ENCODE results near the gene OR8A1. TPM values are rescaled to one million over a fixed set of nuclear protein-coding genes. Genes with fewer than 3 reads are reported as not detected.

OR8A1 gene
- total and polyA plus RNA-seq, 2 of the 4 experiments (the other 2 are of a cell fraction) = not detected

DNA sequence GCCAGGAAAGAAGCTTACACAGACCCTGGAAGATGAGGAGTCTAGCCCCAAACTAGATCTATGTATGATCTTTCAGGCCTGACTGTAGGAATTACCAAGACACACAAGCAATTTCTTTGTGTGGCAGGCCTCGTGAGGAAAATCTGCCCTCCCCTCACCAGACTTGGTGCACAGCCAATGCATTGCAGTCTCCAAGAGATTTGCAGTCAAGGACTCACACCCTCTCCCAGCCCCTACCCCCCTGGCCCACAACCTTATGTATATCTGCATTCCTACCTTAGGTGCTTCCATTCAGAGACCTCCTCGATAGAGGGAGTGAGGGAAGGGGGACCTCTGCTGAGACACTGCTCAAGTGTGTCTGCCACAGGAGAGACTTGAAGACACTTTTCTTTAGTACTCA is 36.2 kb upstream of the OR8A1 start:
- no peak for DNase-seq
- no peak overlapping the region for H3K18ac ChIP-seq (ENCODE audit: low read depth, low read length)
- no peaks in the 10 kb centered on the region for H3K9me1 ChIP-seq (ENCODE audit: insufficient read depth, low read length)
- H3K4me3 ChIP-seq (ENCODE audit: insufficient read depth, low read depth, low read length) = no peak overlapping the region
- no peak overlapping the region for H4K8ac ChIP-seq (ENCODE audit: low read depth in 2 of 2, low read length in 2 of 2)
- H3K14ac ChIP-seq (replicated peaks; ENCODE audit: low read depth, low read length) = no peak overlapping the region
- ChIA-PET CTCF (no interaction called here), POLR2A (ENCODE audit: unreplicated experiment) (no interaction called here)
- no peak overlapping the region for H2BK120ac ChIP-seq (ENCODE audit: low read depth, low read length)
- in situ Hi-C loops (cut with MboI; ENCODE audit: low sequenced_read_pairs) (no loop called here), dilution Hi-C loops (cut with HindIII; ENCODE audit: low sequenced_read_pairs, unreplicated experiment) (no loop called here), intact Hi-C loops (cut with micrococcal nuclease) (no loop called here)
- H4K5ac ChIP-seq (ENCODE audit: low read depth, low read length) = no peak overlapping the region
- no peaks in the 10 kb centered on the region for H4K20me1 ChIP-seq (ENCODE audit: insufficient read depth, low read length)
- no peaks in the 10 kb centered on the region for H3K36me3 ChIP-seq (ENCODE audit: control insufficient read depth, insufficient read depth, low read length)
- H2BK20ac ChIP-seq (ENCODE audit: low read depth, low read length) = no peak overlapping the region
- no peak for TF ChIP-seq MAFK (IDR thresholded peaks at IDR 0.05; ENCODE audit: low read depth, low read length)
- no peak for TF ChIP-seq NFE2L2 (IDR thresholded peaks at IDR 0.05; ENCODE audit: low read depth, low read length)
- no peak overlapping the region for H2AK5ac ChIP-seq (ENCODE audit: low read depth, low read length)
- no peak overlapping the region for H3K56ac ChIP-seq (ENCODE audit: extremely low read depth, insufficient read depth, low read length)
- H3K4ac ChIP-seq (ENCODE audit: low read depth, low read length) = no peak overlapping the region
- H3K27ac ChIP-seq (ENCODE audit: insufficient read depth, low read length) = no peak overlapping the region
- H3K9me3 ChIP-seq (ENCODE audit: control insufficient read depth, insufficient read depth, low read length) = no peaks in the 10 kb centered on the region
- H2BK15ac ChIP-seq (ENCODE audit: low read depth, low read length) = no peak overlapping the region
- H3K23ac ChIP-seq (ENCODE audit: low read depth, low read length) = no peak overlapping the region
- no peak for ATAC-seq (ENCODE audit: low read depth)
- no peak overlapping the region for H2BK5ac ChIP-seq (ENCODE audit: low read depth, low read length, poor library complexity, severe bottlenecking)
- H2AFZ ChIP-seq (replicated peaks; ENCODE audit: low read length, poor library complexity) = no peak overlapping the region
- no CpG with 5 or more reads among the region's 2 CpGs for WGBS, 2 experiments (ENCODE audit: extremely low coverage in 2 of 2, insufficient read length in 1 of 2)
- H3K4me2 ChIP-seq (ENCODE audit: low read depth, low read length) = no peak overlapping the region
- no peaks in the 10 kb centered on the region for H3K4me1 ChIP-seq (ENCODE audit: control insufficient read depth, insufficient read depth, low read length)
- no peak overlapping the region for H4K91ac ChIP-seq (ENCODE audit: insufficient read depth, low read depth, low read length)
- BruUV-seq (replicated peaks) = no TSS peak
- no peaks in the 10 kb centered on the region for H3K27me3 ChIP-seq (ENCODE audit: control insufficient read depth, insufficient read depth, low read length)
- no peak overlapping the region for H3K9ac ChIP-seq (ENCODE audit: low read depth, low read length)
- H2AK9ac ChIP-seq (replicated peaks; ENCODE audit: low read depth, low read length, poor library complexity) = no peak overlapping the region
- H3K79me1 ChIP-seq (ENCODE audit: low read depth in 1 of 2, low read length in 2 of 2) = no peaks in the 10 kb centered on the region
